Caco-2 (cell line): ENCODE data around the gene SLC1A2. TPM values are rescaled to one million over a fixed set of nuclear protein-coding genes. Genes with fewer than 3 reads are reported as not detected.

ENCODE experiments used
- BruUV-seq: library from RNA; stranded (reverse); fragments of 400-500 nt; replicated peaks from 2 replicates; lab custom pipeline; 2021; lab: Mats Ljungman, UMichigan
- CTCF ChIA-PET: fragments of 300-600 bp; sonication (Branson Sonifier 250); formaldehyde crosslinking; loops from one replicate; lab custom pipeline; 2022; ENCODE audit warnings: antibody characterized with exemption; lab: Charles Lee
- POLR2A ChIA-PET: fragments of 300-600 bp; sonication (Branson Sonifier 250); formaldehyde crosslinking; loops from one replicate; lab custom pipeline; 2022; ENCODE audit warnings: antibody characterized with exemption; lab: Charles Lee
- DNase-seq, 2 experiments: peaks; one replicate each; pipeline versions ENCODE4 v3.0.0 to v3.0.0-alpha.2; 2020 to 2022
- H3K27me3 ChIP-seq: replicated peaks from 2 replicates; pipeline ENCODE4 v1.6.0; 2011; ENCODE audit warnings: low read length; ENCODE audit not compliant: control insufficient read depth, insufficient read depth
- H3K36me3 ChIP-seq: 2 replicates; pipeline ENCODE4 v1.5.1; 2011; ENCODE audit warnings: low read length; ENCODE audit not compliant: control insufficient read depth, insufficient read depth
- H3K4me1 ChIP-seq: fragments of 250-450 bp; sonication (Bioruptor Pico); 2 replicates; pipeline ENCODE4 v1.5.1; 2020; ENCODE audit warnings: mild to moderate bottlenecking
- H3K4me3 ChIP-seq: 2 replicates; pipeline ENCODE4 v1.5.1; 2011; ENCODE audit warnings: low read depth, mild to moderate bottlenecking, control low read depth, low read length
- H3K9me3 ChIP-seq: fragments of 250-450 bp; sonication (Bioruptor Pico); 2 replicates; pipeline ENCODE4 v1.5.1; 2020; ENCODE audit warnings: mild to moderate bottlenecking, moderate library complexity
- H3K27ac Mint-ChIP-seq: one replicate; pipeline ENCODE4 v1.8.0; 2022; ENCODE audit warnings: mixed read lengths; ENCODE audit not compliant: unreplicated experiment
- H3K27me3 Mint-ChIP-seq: one replicate; pipeline ENCODE4 v1.8.0; 2022; ENCODE audit warnings: mixed read lengths; ENCODE audit not compliant: insufficient read depth, unreplicated experiment
- H3K36me3 Mint-ChIP-seq: one replicate; pipeline ENCODE4 v1.8.0; 2022; ENCODE audit warnings: mild to moderate bottlenecking, mixed read lengths; ENCODE audit not compliant: insufficient read depth, unreplicated experiment
- H3K4me1 Mint-ChIP-seq: one replicate; pipeline ENCODE4 v1.8.0; 2022; ENCODE audit warnings: low read depth, mixed read lengths; ENCODE audit not compliant: unreplicated experiment
- H3K4me3 Mint-ChIP-seq: one replicate; pipeline ENCODE4 v1.8.0; 2022; ENCODE audit warnings: mild to moderate bottlenecking, moderate library complexity, mixed read lengths; ENCODE audit not compliant: unreplicated experiment
- H3K9me3 Mint-ChIP-seq: one replicate; pipeline ENCODE4 v1.8.0; 2022; ENCODE audit warnings: mixed read lengths; ENCODE audit not compliant: unreplicated experiment
- CTCF ChIP-seq, 2 experiments: fragments of 200-600 bp in 1 of 2; IDR thresholded peaks; 1 replicate in 1 of 2; 2 replicates in 1 of 2; pipeline versions ENCODE4 v1.5.1 to v1.8.0; 2011 to 2022; ENCODE audit warnings: antibody characterized with exemption in 1 of 2, control low read depth in 1 of 2, inconsistent platforms in 1 of 2, low read depth in 1 of 2, low read length in 1 of 2, mild to moderate bottlenecking in 1 of 2, moderate library complexity in 1 of 2; ENCODE audit not compliant: insufficient read depth in 1 of 2, severe bottlenecking in 1 of 2, unreplicated experiment in 1 of 2
- intact Hi-C: fragments of 100-400 bp; cut with micrococcal nuclease; formaldehyde crosslinking; loops from one replicate; pipeline ENCODE4 v1.10.0; 2022; ENCODE audit not compliant: unreplicated experiment
- total RNA-seq: library from RNA; stranded (reverse); gene quantifications from 2 replicates; pipeline ENCODE4 v1.2.3, GENCODE V29; 2022

SLC1A2 gene
- total RNA-seq, 1 experiment from 2014 or later = 2.0 TPM

GRCh38 chr11:35355102-35355749 lies 64.1 kb downstream of the SLC1A2 start:
- H3K36me3 Mint-ChIP-seq = no peaks in the 10 kb centered on the region
- H3K36me3 ChIP-seq = no peaks in the 10 kb centered on the region
- no peaks in the 10 kb centered on the region for H3K27me3 ChIP-seq
- no peak for TF ChIP-seq CTCF (IDR thresholded peaks at IDR 0.05; ENCODE audit: insufficient read depth in 1 of 2, low read depth in 1 of 2, low read length in 1 of 2, severe bottlenecking in 1 of 2, unreplicated experiment in 1 of 2)
- no peak overlapping the region for H3K27ac Mint-ChIP-seq
- H3K9me3 ChIP-seq = no peaks in the 10 kb centered on the region
- CTCF ChIA-PET = no interaction called here
- no peak for DNase-seq
- H3K4me3 Mint-ChIP-seq = no peak overlapping the region
- no peaks in the 10 kb centered on the region for H3K27me3 Mint-ChIP-seq
- no peak overlapping the region for H3K4me3 ChIP-seq
- H3K9me3 Mint-ChIP-seq = no peaks in the 10 kb centered on the region
- no peaks in the 10 kb centered on the region for H3K4me1 ChIP-seq
- intact Hi-C loops = no loop called here
- BruUV-seq = no TSS peak
- H3K4me1 Mint-ChIP-seq = no peaks in the 10 kb centered on the region
- POLR2A ChIA-PET = no interaction called here

- BruUV-seq = no TSS peak
- no peak for DNase-seq
- H3K36me3 ChIP-seq = no peaks in the 10 kb centered on the region
- no peak for TF ChIP-seq CTCF (IDR thresholded peaks at IDR 0.05; ENCODE audit: insufficient read depth in 1 of 2, low read depth in 1 of 2, low read length in 1 of 2, severe bottlenecking in 1 of 2, unreplicated experiment in 1 of 2)
- CTCF ChIA-PET = no interaction called here
- no peak overlapping the region for H3K4me3 Mint-ChIP-seq
- POLR2A ChIA-PET = no interaction called here
- no peaks in the 10 kb centered on the region for H3K27me3 Mint-ChIP-seq
- intact Hi-C loops = no loop called here
- no peaks in the 10 kb centered on the region for H3K36me3 Mint-ChIP-seq
- no peaks in the 10 kb centered on the region for H3K27me3 ChIP-seq
- no peaks in the 10 kb centered on the region for H3K4me1 Mint-ChIP-seq
- no peaks in the 10 kb centered on the region for H3K9me3 Mint-ChIP-seq
- no peaks in the 10 kb centered on the region for H3K9me3 ChIP-seq
- no peak overlapping the region for H3K4me3 ChIP-seq
- H3K27ac Mint-ChIP-seq = no peak overlapping the region
- no peaks in the 10 kb centered on the region for H3K4me1 ChIP-seq
Measured at GRCh38 chr11:35354644-35355043, 64.7 kb downstream of the SLC1A2 start.

GRCh38 chr11:35352077-35352888 lies 67.1 kb downstream of the SLC1A2 start:
- Histone ChIP-seq H3K36me3 (no peaks in the 10 kb centered on the region), H3K27me3 (no peaks in the 10 kb centered on the region), H3K9me3 (no peaks in the 10 kb centered on the region), H3K4me3 (no peak overlapping the region), H3K4me1 (peaks cover 5% of the 10 kb centered on the region)
- H3K27ac Mint-ChIP-seq = no peak overlapping the region
- ChIA-PET CTCF (interaction anchor here (0.5 kb wide), 1 partner anchor 9 kb away, joined by 3 read pairs; no protein-coding TSS in a partner anchor), POLR2A (no interaction called here)
- DNase-seq = no peak
- intact Hi-C loops = no loop called here
- BruUV-seq = no TSS peak
- H3K4me1 Mint-ChIP-seq = no peaks in the 10 kb centered on the region
- no peaks in the 10 kb centered on the region for H3K36me3 Mint-ChIP-seq
- no peaks in the 10 kb centered on the region for H3K9me3 Mint-ChIP-seq
- TF ChIP-seq CTCF (IDR thresholded peaks at IDR 0.05; ENCODE audit: insufficient read depth in 1 of 2, low read depth in 1 of 2, low read length in 1 of 2, severe bottlenecking in 1 of 2, unreplicated experiment in 1 of 2) = no peak
- no peaks in the 10 kb centered on the region for H3K27me3 Mint-ChIP-seq
- H3K4me3 Mint-ChIP-seq = no peak overlapping the region
